ENCODE measurements around the gene VCAN.

DNA sequence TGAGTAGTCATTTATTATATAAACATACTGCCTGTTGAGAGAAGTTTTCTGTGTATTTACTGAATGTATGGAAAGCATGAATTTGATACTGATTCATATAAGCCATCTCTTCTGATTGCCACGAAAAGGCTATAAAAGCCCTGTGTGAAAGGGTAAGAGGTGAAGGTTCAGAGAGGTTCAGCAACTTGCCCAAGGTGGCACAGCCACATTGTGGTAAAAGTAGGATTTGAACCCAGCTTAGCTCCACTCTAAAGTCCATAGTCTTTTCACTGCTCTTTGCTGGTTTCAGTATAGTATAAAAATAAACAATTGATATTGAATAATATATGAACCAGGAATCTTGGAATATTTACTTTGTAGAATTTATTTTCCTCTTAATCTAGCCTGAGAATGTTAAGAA, 71.3 kb downstream of the VCAN start:
- TF ChIP-seq EZH2phosphoT487 (IDR thresholded peaks at IDR 0.05; ENCODE audit: insufficient read depth, low read depth) (no peak), EZH2 (IDR thresholded peaks at IDR 0.05; ENCODE audit: insufficient read depth, poor library complexity, severe bottlenecking) (no peak)
